Measurements from ENCODE around the gene NAGS.

NAGS gene

GRCh38 chr17:43975898-43976297 is 28.5 kb upstream of the NAGS start:
- no peak for DNase-seq (ENCODE audit: low read depth in 1 of 2, low spot score in 1 of 2)
- TF ChIP-seq JUND (IDR thresholded peaks at IDR 0.05; ENCODE audit: low read depth), result no peak
- in situ Hi-C loops (cut with HindIII; ENCODE audit: low pct_unique_long_range_greater_than_20kb, low sequenced_read_pairs), result no loop called here

- no peak for DNase-seq (ENCODE audit: low read depth in 1 of 2, low spot score in 1 of 2)
- in situ Hi-C loops (cut with HindIII; ENCODE audit: low pct_unique_long_range_greater_than_20kb, low sequenced_read_pairs), result no loop called here
These were observed 27.2 kb upstream of the NAGS start for GRCh38 chr17:43976963-43977837.

GRCh38 chr17:43978078-43978477 is 26.3 kb upstream of the NAGS start:
- no peak for TF ChIP-seq JUND (IDR thresholded peaks at IDR 0.05; ENCODE audit: low read depth)
- DNase-seq (ENCODE audit: low read depth in 1 of 2, low spot score in 1 of 2), result no peak
- in situ Hi-C loops (cut with HindIII; ENCODE audit: low pct_unique_long_range_greater_than_20kb, low sequenced_read_pairs), result no loop called here

More at GRCh38 chr17:43976963-43977837, 27.2 kb upstream of the NAGS start:
- no peak for TF ChIP-seq JUND (IDR thresholded peaks at IDR 0.05; ENCODE audit: low read depth)

GRCh38 chr17:43979011-43979410 is 25.4 kb upstream of the NAGS start:
- TF ChIP-seq JUND (IDR thresholded peaks at IDR 0.05; ENCODE audit: low read depth), result no peak
- no peak for DNase-seq (ENCODE audit: low read depth in 1 of 2, low spot score in 1 of 2)
- in situ Hi-C loops (cut with HindIII; ENCODE audit: low pct_unique_long_range_greater_than_20kb, low sequenced_read_pairs), result no loop called here

- DNase-seq (ENCODE audit: low read depth in 1 of 2, low spot score in 1 of 2), result no peak
- in situ Hi-C loops (cut with HindIII; ENCODE audit: low pct_unique_long_range_greater_than_20kb, low sequenced_read_pairs), result no loop called here
- TF ChIP-seq JUND (IDR thresholded peaks at IDR 0.05; ENCODE audit: low read depth), result no peak
These were observed 24.8 kb upstream of the NAGS start for GRCh38 chr17:43979671-43980070.

- in situ Hi-C loops (cut with HindIII; ENCODE audit: low pct_unique_long_range_greater_than_20kb, low sequenced_read_pairs), result no loop called here
- DNase-seq (ENCODE audit: low read depth in 1 of 2, low spot score in 1 of 2), result no peak
- TF ChIP-seq JUND (IDR thresholded peaks at IDR 0.05; ENCODE audit: low read depth), result no peak
These were observed 22.3 kb upstream of the NAGS start for GRCh38 chr17:43982171-43982570.

GRCh38 chr17:43983196-43983514 is 21.3 kb upstream of the NAGS start:
- DNase-seq (ENCODE audit: low read depth in 1 of 2, low spot score in 1 of 2), result no peak
- TF ChIP-seq JUND (IDR thresholded peaks at IDR 0.05; ENCODE audit: low read depth), result no peak
- in situ Hi-C loops (cut with HindIII; ENCODE audit: low pct_unique_long_range_greater_than_20kb, low sequenced_read_pairs), result no loop called here

- TF ChIP-seq JUND (IDR thresholded peaks at IDR 0.05; ENCODE audit: low read depth), result no peak
- in situ Hi-C loops (cut with HindIII; ENCODE audit: low pct_unique_long_range_greater_than_20kb, low sequenced_read_pairs), result no loop called here
- no peak for DNase-seq (ENCODE audit: low read depth in 1 of 2, low spot score in 1 of 2)
These were observed 20.7 kb upstream of the NAGS start for GRCh38 chr17:43983515-43984411.

GRCh38 chr17:43984521-43984920 is 19.9 kb upstream of the NAGS start:
- no peak for TF ChIP-seq JUND (IDR thresholded peaks at IDR 0.05; ENCODE audit: low read depth)
- in situ Hi-C loops (cut with HindIII; ENCODE audit: low pct_unique_long_range_greater_than_20kb, low sequenced_read_pairs), result no loop called here
- peak in 1 of 2 experiments; percentile 19 for DNase-seq (ENCODE audit: low read depth in 1 of 2, low spot score in 1 of 2)

GRCh38 chr17:43986225-43986981 is 18.0 kb upstream of the NAGS start:
- no peak for DNase-seq (ENCODE audit: low read depth in 1 of 2, low spot score in 1 of 2)
- no peak for TF ChIP-seq JUND (IDR thresholded peaks at IDR 0.05; ENCODE audit: low read depth)
- in situ Hi-C loops (cut with HindIII; ENCODE audit: low pct_unique_long_range_greater_than_20kb, low sequenced_read_pairs), result no loop called here

- in situ Hi-C loops (cut with HindIII; ENCODE audit: low pct_unique_long_range_greater_than_20kb, low sequenced_read_pairs), result no loop called here
- no peak for DNase-seq (ENCODE audit: low read depth in 1 of 2, low spot score in 1 of 2)
These were observed 17.0 kb upstream of the NAGS start for GRCh38 chr17:43987131-43988021.

More at GRCh38 chr17:43987131-43988021, 17.0 kb upstream of the NAGS start:
- TF ChIP-seq JUND (IDR thresholded peaks at IDR 0.05; ENCODE audit: low read depth), result no peak
